ENCODE results near the gene TPT1.
A peak's percentile ranks its signal among the peaks of the same experiment; 100 is the strongest.

The TPT1 gene

GRCh38 chr13:45333977-45334922 lies 6.7 kb downstream of the TPT1 start:
- DNase-seq (ENCODE audit: low read depth, low spot score): no peak

- DNase-seq (ENCODE audit: low read depth, low spot score): no peak
Measured at GRCh38 chr13:45333251-45333976, 7.6 kb downstream of the TPT1 start.

- DNase-seq (ENCODE audit: low read depth, low spot score): no peak
Measured at GRCh38 chr13:45332831-45333219, 8.2 kb downstream of the TPT1 start.

GRCh38 chr13:45332036-45332830 lies 8.8 kb downstream of the TPT1 start:
- DNase-seq (ENCODE audit: low read depth, low spot score): peak; percentile 80

- DNase-seq (ENCODE audit: low read depth, low spot score): no peak
Measured at GRCh38 chr13:45331692-45332035, 9.3 kb downstream of the TPT1 start.

GRCh38 chr13:45331123-45331619 lies 9.8 kb downstream of the TPT1 start:
- no peak for DNase-seq (ENCODE audit: low read depth, low spot score)

- peak; percentile 69 for DNase-seq (ENCODE audit: low read depth, low spot score)
Measured at GRCh38 chr13:45328661-45329111, 12.3 kb downstream of the TPT1 start.

GRCh38 chr13:45327253-45327955 lies 13.6 kb downstream of the TPT1 start:
- DNase-seq (ENCODE audit: low read depth, low spot score): no peak

- peak; percentile 69 for DNase-seq (ENCODE audit: low read depth, low spot score)
Measured at GRCh38 chr13:45325806-45326205, 15.2 kb downstream of the TPT1 start.

- no peak for DNase-seq (ENCODE audit: low read depth, low spot score)
Measured at GRCh38 chr13:45320876-45321629, 19.9 kb downstream of the TPT1 start.

- DNase-seq (ENCODE audit: low read depth, low spot score): no peak
Measured at GRCh38 chr13:45316996-45317395, 24.0 kb downstream of the TPT1 start.

- DNase-seq (ENCODE audit: low read depth, low spot score): no peak
Measured at GRCh38 chr13:45316338-45316737, 24.6 kb downstream of the TPT1 start.

- no peak for DNase-seq (ENCODE audit: low read depth, low spot score)
Measured at GRCh38 chr13:45315520-45316167, 25.3 kb downstream of the TPT1 start.

- DNase-seq (ENCODE audit: low read depth, low spot score): no peak
Measured at GRCh38 chr13:45314822-45315221, 26.2 kb downstream of the TPT1 start.

- DNase-seq (ENCODE audit: low read depth, low spot score): no peak
Measured at GRCh38 chr13:45310341-45311131, 30.4 kb downstream of the TPT1 start.

- DNase-seq (ENCODE audit: low read depth, low spot score): no peak
Measured at GRCh38 chr13:45306966-45307365, 34.0 kb downstream of the TPT1 start.

- no peak for DNase-seq (ENCODE audit: low read depth, low spot score)
Measured at GRCh38 chr13:45305079-45305478, 35.9 kb downstream of the TPT1 start.

GRCh38 chr13:45303866-45304265 lies 37.1 kb downstream of the TPT1 start:
- DNase-seq (ENCODE audit: low read depth, low spot score): no peak

- no peak for DNase-seq (ENCODE audit: low read depth, low spot score)
Measured at GRCh38 chr13:45303026-45303425, 38.0 kb downstream of the TPT1 start.
